Activated T-helper 1 cell treated with anti-CD3 and anti-CD28 coated beads, Interleukin-12 subunit alpha, Interleukin-12 subunit beta, Interleukin-2, Interleukin-4 antibody, amounts not matched to agents 30 ng/mL and 10 ng/mL and 1 ng/mL, durations not matched to agents 14 hours and 24 hours and 36 hours (primary cell): ENCODE results near the gene HEATR3. TPM values are rescaled to one million over a fixed set of nuclear protein-coding genes. Genes with fewer than 3 reads are reported as not detected.

Experiments
- DNase-seq: peaks from one replicate; pipeline ENCODE4 v3.0.0; 2021; ENCODE audit warnings: low spot score
- H3K27ac Mint-ChIP-seq: one replicate; pipeline ENCODE4 v1.8.0; 2021; ENCODE audit warnings: mild to moderate bottlenecking, mixed read lengths
- H3K27me3 Mint-ChIP-seq: one replicate; pipeline ENCODE4 v1.8.0; 2022; ENCODE audit warnings: mild to moderate bottlenecking, moderate library complexity, mixed read lengths; ENCODE audit not compliant: insufficient read depth
- H3K36me3 Mint-ChIP-seq: one replicate; pipeline ENCODE4 v1.8.0; 2021; ENCODE audit warnings: low read depth, mixed read lengths
- H3K4me1 Mint-ChIP-seq: one replicate; pipeline ENCODE4 v1.8.0; 2021; ENCODE audit warnings: low read depth, mixed read lengths
- H3K4me3 Mint-ChIP-seq: one replicate; pipeline ENCODE4 v1.8.0; 2021; ENCODE audit warnings: mild to moderate bottlenecking, moderate library complexity, mixed read lengths
- H3K9me3 Mint-ChIP-seq: one replicate; pipeline ENCODE4 v1.8.0; 2021; ENCODE audit warnings: mixed read lengths
- intact Hi-C: fragments of 100-400 bp; cut with micrococcal nuclease; formaldehyde crosslinking; loops from one replicate; pipeline ENCODE4 v1.15.1; 2024
- total RNA-seq: library from RNA; stranded (reverse); gene quantifications from 2 replicates; pipeline ENCODE4 v1.2.3, GENCODE V29; 2022

The HEATR3 gene
- total RNA-seq, 1 donor from 2014 or later: 29.1 TPM

- Mint-ChIP-seq H3K4me1 (peaks cover 16% of the 10 kb centered on the region), H3K27me3 (peaks cover 3% of the 10 kb centered on the region), H3K4me3 (no peak overlapping the region), H3K9me3 (no peaks in the 10 kb centered on the region), H3K27ac (no peak overlapping the region), H3K36me3 (peaks cover 11% of the 10 kb centered on the region)
- no peak for DNase-seq
- intact Hi-C loops: no loop called here
Observed at GRCh38 chr16:50038756-50039529, 26.8 kb upstream of the HEATR3 start.

GRCh38 chr16:50040018-50040417 is 25.8 kb upstream of the HEATR3 start:
- Mint-ChIP-seq H3K4me1 (peaks cover 16% of the 10 kb centered on the region), H3K27me3 (peaks cover 3% of the 10 kb centered on the region), H3K27ac (no peak overlapping the region), H3K4me3 (no peak overlapping the region), H3K9me3 (no peaks in the 10 kb centered on the region), H3K36me3 (peaks cover 9% of the 10 kb centered on the region)
- DNase-seq: no peak
- intact Hi-C loops: no loop called here

GRCh38 chr16:50040710-50041109 is 25.1 kb upstream of the HEATR3 start:
- H3K27ac Mint-ChIP-seq: no peak overlapping the region
- intact Hi-C loops: no loop called here
- no peak overlapping the region for H3K4me3 Mint-ChIP-seq
- H3K27me3 Mint-ChIP-seq: peaks cover 3% of the 10 kb centered on the region
- no peaks in the 10 kb centered on the region for H3K9me3 Mint-ChIP-seq
- H3K36me3 Mint-ChIP-seq: peaks cover 9% of the 10 kb centered on the region
- no peak for DNase-seq
- peaks cover 16% of the 10 kb centered on the region for H3K4me1 Mint-ChIP-seq

- peaks cover 8% of the 10 kb centered on the region for H3K4me1 Mint-ChIP-seq
- DNase-seq: no peak
- H3K4me3 Mint-ChIP-seq: no peak overlapping the region
- H3K27ac Mint-ChIP-seq: no peak overlapping the region
- no peaks in the 10 kb centered on the region for H3K9me3 Mint-ChIP-seq
- peaks cover 8% of the 10 kb centered on the region for H3K27me3 Mint-ChIP-seq
- peaks cover 2% of the 10 kb centered on the region for H3K36me3 Mint-ChIP-seq
- intact Hi-C loops: no loop called here
Observed at GRCh38 chr16:50043358-50043757, 22.4 kb upstream of the HEATR3 start.

GRCh38 chr16:50045412-50045811 is 20.4 kb upstream of the HEATR3 start:
- intact Hi-C loops: no loop called here
- no peaks in the 10 kb centered on the region for H3K4me1 Mint-ChIP-seq
- H3K27me3 Mint-ChIP-seq: peaks cover 10% of the 10 kb centered on the region
- DNase-seq: no peak
- H3K36me3 Mint-ChIP-seq: no peaks in the 10 kb centered on the region
- no peak overlapping the region for H3K4me3 Mint-ChIP-seq
- no peak overlapping the region for H3K27ac Mint-ChIP-seq
- no peaks in the 10 kb centered on the region for H3K9me3 Mint-ChIP-seq

- DNase-seq: no peak
- intact Hi-C loops: no loop called here
- H3K36me3 Mint-ChIP-seq: no peaks in the 10 kb centered on the region
- no peak overlapping the region for H3K27ac Mint-ChIP-seq
- no peaks in the 10 kb centered on the region for H3K4me1 Mint-ChIP-seq
- peaks cover 17% of the 10 kb centered on the region for H3K27me3 Mint-ChIP-seq
- H3K9me3 Mint-ChIP-seq: no peaks in the 10 kb centered on the region
- no peak overlapping the region for H3K4me3 Mint-ChIP-seq
Observed at GRCh38 chr16:50046853-50047252, 18.9 kb upstream of the HEATR3 start.

GRCh38 chr16:50047864-50048263 is 17.9 kb upstream of the HEATR3 start:
- intact Hi-C loops: no loop called here
- Mint-ChIP-seq H3K27ac (no peak overlapping the region), H3K9me3 (no peaks in the 10 kb centered on the region), H3K36me3 (no peaks in the 10 kb centered on the region), H3K4me1 (no peaks in the 10 kb centered on the region), H3K4me3 (no peak overlapping the region), H3K27me3 (peaks cover 19% of the 10 kb centered on the region)
- no peak for DNase-seq

- Mint-ChIP-seq H3K4me1 (no peaks in the 10 kb centered on the region), H3K27ac (no peak overlapping the region), H3K27me3 (peaks cover 16% of the 10 kb centered on the region), H3K36me3 (peaks cover 2% of the 10 kb centered on the region), H3K4me3 (no peak overlapping the region), H3K9me3 (peaks cover 7% of the 10 kb centered on the region)
- no peak for DNase-seq
- intact Hi-C loops: no loop called here
Observed at GRCh38 chr16:50050802-50051201, 15.0 kb upstream of the HEATR3 start.

GRCh38 chr16:50056226-50056625 is 9.5 kb upstream of the HEATR3 start:
- Mint-ChIP-seq H3K4me1 (no peaks in the 10 kb centered on the region), H3K27me3 (peaks cover 15% of the 10 kb centered on the region), H3K4me3 (no peak overlapping the region), H3K9me3 (peaks cover 17% of the 10 kb centered on the region), H3K36me3 (peaks cover 2% of the 10 kb centered on the region), H3K27ac (no peak overlapping the region)
- no peak for DNase-seq
- intact Hi-C loops: no loop called here

- H3K27me3 Mint-ChIP-seq: peaks cover 8% of the 10 kb centered on the region
- no peak overlapping the region for H3K27ac Mint-ChIP-seq
- DNase-seq: no peak
- no peak overlapping the region for H3K4me3 Mint-ChIP-seq
- H3K36me3 Mint-ChIP-seq: peaks cover 2% of the 10 kb centered on the region
- H3K4me1 Mint-ChIP-seq: no peaks in the 10 kb centered on the region
- intact Hi-C loops: no loop called here
- peaks cover 17% of the 10 kb centered on the region for H3K9me3 Mint-ChIP-seq
Observed at GRCh38 chr16:50058091-50058771, 7.5 kb upstream of the HEATR3 start.

- Mint-ChIP-seq H3K9me3 (peaks cover 17% of the 10 kb centered on the region), H3K4me3 (no peak overlapping the region), H3K27me3 (peaks cover 8% of the 10 kb centered on the region), H3K27ac (no peak overlapping the region), H3K4me1 (no peaks in the 10 kb centered on the region), H3K36me3 (peaks cover 2% of the 10 kb centered on the region)
- intact Hi-C loops: no loop called here
- DNase-seq: no peak
Observed at GRCh38 chr16:50059111-50059510, 6.7 kb upstream of the HEATR3 start.

- Mint-ChIP-seq H3K27me3 (peaks cover 8% of the 10 kb centered on the region), H3K36me3 (peaks cover 2% of the 10 kb centered on the region), H3K27ac (no peak overlapping the region), H3K4me3 (no peak overlapping the region), H3K9me3 (peaks cover 17% of the 10 kb centered on the region), H3K4me1 (no peaks in the 10 kb centered on the region)
- intact Hi-C loops: loop anchor here (10.0 kb wide), 1 partner anchor 1695 kb away; no protein-coding TSS in a partner anchor
- DNase-seq: no peak
Observed at GRCh38 chr16:50059669-50060068, 6.1 kb upstream of the HEATR3 start.

- no peak overlapping the region for H3K27ac Mint-ChIP-seq
- H3K36me3 Mint-ChIP-seq: no peaks in the 10 kb centered on the region
- H3K9me3 Mint-ChIP-seq: peaks cover 6% of the 10 kb centered on the region
- H3K27me3 Mint-ChIP-seq: peaks cover 7% of the 10 kb centered on the region
- DNase-seq: no peak
- H3K4me1 Mint-ChIP-seq: peaks cover 7% of the 10 kb centered on the region
- intact Hi-C loops: loop anchor here (10.0 kb wide), 1 partner anchor 1697 kb away; no protein-coding TSS in a partner anchor
- no peak overlapping the region for H3K4me3 Mint-ChIP-seq
Observed at GRCh38 chr16:50061326-50061725, 4.4 kb upstream of the HEATR3 start.
